ENCODE results near the gene ROBO2.

ROBO2 gene

GRCh38 chr3:77086408-77086807 is 46.5 kb downstream of the ROBO2 start:
- no peaks in the 10 kb centered on the region for H4K20me1 ChIP-seq (ENCODE audit: insufficient read depth)
- H2AFZ ChIP-seq (ENCODE audit: low read depth), result no peak overlapping the region
- no peaks in the 10 kb centered on the region for H3K27me3 ChIP-seq (ENCODE audit: insufficient read depth, low read depth)
- H3K4me2 ChIP-seq, result no peak overlapping the region
- no peak overlapping the region for H3K9ac ChIP-seq
- H3K4me3 ChIP-seq (IDR thresholded peaks at IDR 0.05; ENCODE audit: insufficient read depth, low read depth, low read length), result no peak overlapping the region
- H3K79me2 ChIP-seq (ENCODE audit: insufficient read depth, low read depth), result no peaks in the 10 kb centered on the region
- no peaks in the 10 kb centered on the region for H3K36me3 ChIP-seq (ENCODE audit: insufficient read depth)
- TF ChIP-seq CTCF (conservative IDR thresholded peaks at IDR 0.05; ENCODE audit: low read depth, low read length), result no peak
- no peaks in the 10 kb centered on the region for H3K4me1 ChIP-seq (ENCODE audit: low read depth, poor library complexity, severe bottlenecking)
- H3K27ac ChIP-seq, result no peak overlapping the region

- H3K4me1 ChIP-seq (ENCODE audit: low read depth, poor library complexity, severe bottlenecking), result no peaks in the 10 kb centered on the region
- no peaks in the 10 kb centered on the region for H3K79me2 ChIP-seq (ENCODE audit: insufficient read depth, low read depth)
- H3K9ac ChIP-seq, result no peak overlapping the region
- no peak overlapping the region for H3K4me2 ChIP-seq
- H3K27me3 ChIP-seq (ENCODE audit: insufficient read depth, low read depth), result no peaks in the 10 kb centered on the region
- no peak overlapping the region for H3K27ac ChIP-seq
- H4K20me1 ChIP-seq (ENCODE audit: insufficient read depth), result no peaks in the 10 kb centered on the region
- H2AFZ ChIP-seq (ENCODE audit: low read depth), result no peak overlapping the region
- no peak overlapping the region for H3K4me3 ChIP-seq (IDR thresholded peaks at IDR 0.05; ENCODE audit: insufficient read depth, low read depth, low read length)
- no peak for TF ChIP-seq CTCF (conservative IDR thresholded peaks at IDR 0.05; ENCODE audit: low read depth, low read length)
- no peaks in the 10 kb centered on the region for H3K36me3 ChIP-seq (ENCODE audit: insufficient read depth)
Measured at GRCh38 chr3:77091809-77092208, 51.9 kb downstream of the ROBO2 start.

GRCh38 chr3:77093101-77093500 is 53.2 kb downstream of the ROBO2 start:
- no peak overlapping the region for H2AFZ ChIP-seq (ENCODE audit: low read depth)

GRCh38 chr3:77096145-77096544 is 56.2 kb downstream of the ROBO2 start:
- H3K27ac ChIP-seq, result no peak overlapping the region
- H4K20me1 ChIP-seq (ENCODE audit: insufficient read depth), result no peaks in the 10 kb centered on the region
- no peak overlapping the region for H3K9ac ChIP-seq
- H3K4me1 ChIP-seq (ENCODE audit: low read depth, poor library complexity, severe bottlenecking), result no peaks in the 10 kb centered on the region
- TF ChIP-seq CTCF (conservative IDR thresholded peaks at IDR 0.05; ENCODE audit: low read depth, low read length), result no peak
- H2AFZ ChIP-seq (ENCODE audit: low read depth), result no peak overlapping the region
- no peak overlapping the region for H3K4me3 ChIP-seq (IDR thresholded peaks at IDR 0.05; ENCODE audit: insufficient read depth, low read depth, low read length)
- no peaks in the 10 kb centered on the region for H3K79me2 ChIP-seq (ENCODE audit: insufficient read depth, low read depth)
- H3K4me2 ChIP-seq, result no peak overlapping the region
- H3K27me3 ChIP-seq (ENCODE audit: insufficient read depth, low read depth), result no peaks in the 10 kb centered on the region
- no peaks in the 10 kb centered on the region for H3K36me3 ChIP-seq (ENCODE audit: insufficient read depth)

More at GRCh38 chr3:77093101-77093500, 53.2 kb downstream of the ROBO2 start:
- Histone ChIP-seq H4K20me1 (ENCODE audit: insufficient read depth) (no peaks in the 10 kb centered on the region), H3K27me3 (ENCODE audit: insufficient read depth, low read depth) (no peaks in the 10 kb centered on the region), H3K79me2 (ENCODE audit: insufficient read depth, low read depth) (no peaks in the 10 kb centered on the region), H3K4me2 (no peak overlapping the region), H3K27ac (no peak overlapping the region), H3K9ac (no peak overlapping the region), H3K36me3 (ENCODE audit: insufficient read depth) (no peaks in the 10 kb centered on the region), H3K4me3 (IDR thresholded peaks at IDR 0.05; ENCODE audit: insufficient read depth, low read depth, low read length) (no peak overlapping the region), H3K4me1 (ENCODE audit: low read depth, poor library complexity, severe bottlenecking) (no peaks in the 10 kb centered on the region)
- no peak for TF ChIP-seq CTCF (conservative IDR thresholded peaks at IDR 0.05; ENCODE audit: low read depth, low read length)
